Kidney (tissue), 14 donors: ENCODE measurements around the gene LAMA5. TPM values are rescaled to one million over a fixed set of nuclear protein-coding genes. Genes with fewer than 3 reads are reported as not detected.

Source experiments
- DNase-seq, 5 donors: peaks; one replicate each; pipeline ENCODE4 v3.0.0-alpha.2; 2013 to 2020
- FAIRE-seq: peaks from 2 replicates; lab custom pipeline; 2012; peaks lifted over from hg19 to GRCh38; lab: Jason Lieb, UNC
- H3K27ac ChIP-seq, 2 donors: one replicate each; pipeline ENCODE4 v1.7.0; 2013; ENCODE audit warnings: low read depth in 2 of 2, low read length in 2 of 2, inconsistent platforms in 1 of 2
- H3K27me3 ChIP-seq: one replicate; pipeline ENCODE4 v1.7.1; 2013; ENCODE audit warnings: low read length, inconsistent platforms; ENCODE audit not compliant: control insufficient read depth, insufficient read depth
- H3K36me3 ChIP-seq, 3 donors: one replicate each; pipeline versions ENCODE4 v1.7.0 to v1.7.1; 2013; ENCODE audit warnings: low read length in 3 of 3, control low read depth in 1 of 3, inconsistent platforms in 1 of 3; ENCODE audit not compliant: insufficient read depth in 3 of 3, control insufficient read depth in 2 of 3
- H3K4me1 ChIP-seq, 3 donors: one replicate each; pipeline versions ENCODE4 v1.7.0 to v1.7.1; 2013; ENCODE audit warnings: low read length in 3 of 3, inconsistent platforms in 1 of 3, low read depth in 1 of 3; ENCODE audit not compliant: control insufficient read depth in 2 of 3, insufficient read depth in 2 of 3
- H3K4me3 ChIP-seq, 3 donors: one replicate each; pipeline versions ENCODE4 v1.7.0 to v1.8.1; 2013; ENCODE audit warnings: low read length in 3 of 3, control low read depth in 1 of 3, inconsistent platforms in 1 of 3
- H3K9ac ChIP-seq, 3 donors: one replicate each; pipeline versions ENCODE4 v1.7.0 to v1.7.1; 2013; ENCODE audit warnings: low read length in 3 of 3, control low read depth in 1 of 3, inconsistent platforms in 1 of 3
- H3K9me3 ChIP-seq, 3 donors: one replicate each; pipeline versions ENCODE4 v1.7.0 to v1.7.1; 2013; ENCODE audit warnings: low read length in 3 of 3, control low read depth in 1 of 3, inconsistent platforms in 1 of 3; ENCODE audit not compliant: control insufficient read depth in 2 of 3, insufficient read depth in 1 of 3
- CTCF ChIP-seq: IDR thresholded peaks from 3 replicates; pipeline ENCODE4 v1.5.1; 2012; ENCODE audit warnings: mild to moderate bottlenecking, moderate library complexity, borderline replicate concordance; ENCODE audit not compliant: insufficient read depth; ENCODE audit errors: extremely low read depth
- intact Hi-C: fragments of 100-400 bp; cut with DNase I; formaldehyde crosslinking; loops from one replicate; pipeline ENCODE4 v1.11.1; 2022
- polyA plus RNA-seq: library from polyadenylated mRNA; stranded (reverse); fragments of 350-450 nt; fragmentation: Illumina TruSeq; extraction: RNeasy Lipid Tissue Mini Kit (QIAGEN cat#74804); gene quantifications from one replicate; pipeline ENCODE4 v1.2.3, GENCODE V29; 2014; ENCODE audit warnings: low read depth, low replicate concordance; ENCODE audit not compliant: insufficient read depth
- total RNA-seq: library from RNA; stranded (reverse); fragmentation: NEBNext Ultra II Directional; extraction: Animal tissue kit (Norgen Biotek cat#: 25700); gene quantifications from one replicate; pipeline ENCODE4 v1.2.1, GENCODE V29; 2021
- donor health status: control.
- donor health status: control.
- donor health status: control.
- donor health status: control.
- donor health status: control.
- donor health status: DM: yes; HTN: yes; CAD: no.
- donor health status: Normal renal cell carcinoma (clear cell type).

The LAMA5 gene
- total and polyA plus RNA-seq, 2 donors from 2014 or later, result 94.0 to 342 TPM

GRCh38 chr20:62330576-62331317 is 36.4 kb downstream of the LAMA5 start:
- no peak overlapping the region for H3K9ac ChIP-seq
- FAIRE-seq, result no peak
- no peaks in the 10 kb centered on the region for H3K9me3 ChIP-seq
- peaks cover 0 to 30% (median 19%) of the 10 kb centered on the region in 3 donors for H3K36me3 ChIP-seq
- no peaks in the 10 kb centered on the region for H3K27me3 ChIP-seq
- no peak overlapping the region for H3K4me3 ChIP-seq
- TF ChIP-seq CTCF, result no peak
- intact Hi-C loops, result no loop called here
- no peaks in the 10 kb centered on the region for H3K4me1 ChIP-seq
- H3K27ac ChIP-seq, result no peak overlapping the region
- no peak for DNase-seq

GRCh38 chr20:62329389-62330377 is 37.4 kb downstream of the LAMA5 start:
- H3K4me1 ChIP-seq, result no peaks in the 10 kb centered on the region
- H3K9me3 ChIP-seq, result no peaks in the 10 kb centered on the region
- H3K27ac ChIP-seq, result no peak overlapping the region
- H3K9ac ChIP-seq, result no peak overlapping the region
- no peak for FAIRE-seq
- peaks cover 0 to 31% (median 24%) of the 10 kb centered on the region in 3 donors for H3K36me3 ChIP-seq
- H3K4me3 ChIP-seq, result no peak overlapping the region
- H3K27me3 ChIP-seq, result no peaks in the 10 kb centered on the region
- DNase-seq, result no peak
- TF ChIP-seq CTCF, result no peak
- intact Hi-C loops, result no loop called here

GRCh38 chr20:62328684-62329388 is 38.3 kb downstream of the LAMA5 start:
- Histone ChIP-seq H3K36me3 (peaks cover 0 to 36% (median 24%) of the 10 kb centered on the region in 3 donors), H3K4me1 (no peaks in the 10 kb centered on the region), H3K4me3 (no peak overlapping the region), H3K9me3 (no peaks in the 10 kb centered on the region), H3K27me3 (no peaks in the 10 kb centered on the region), H3K9ac (no peak overlapping the region), H3K27ac (no peak overlapping the region)
- intact Hi-C loops, result no loop called here
- no peak for TF ChIP-seq CTCF
- no peak for FAIRE-seq
- no peak for DNase-seq
